NCI-H1436 (cell line): ENCODE results near the gene LUZP4.
"Not testable (repeated sequence)": the region's sequence is repeated elsewhere in the genome, so short reads cannot be mapped to it uniquely, and the experiment has no call there.

Experiments used
- DNase-seq: peaks from one replicate; lab custom pipeline; 2025; lab: John Stamatoyannopoulos, UW

The LUZP4 gene

DNA sequence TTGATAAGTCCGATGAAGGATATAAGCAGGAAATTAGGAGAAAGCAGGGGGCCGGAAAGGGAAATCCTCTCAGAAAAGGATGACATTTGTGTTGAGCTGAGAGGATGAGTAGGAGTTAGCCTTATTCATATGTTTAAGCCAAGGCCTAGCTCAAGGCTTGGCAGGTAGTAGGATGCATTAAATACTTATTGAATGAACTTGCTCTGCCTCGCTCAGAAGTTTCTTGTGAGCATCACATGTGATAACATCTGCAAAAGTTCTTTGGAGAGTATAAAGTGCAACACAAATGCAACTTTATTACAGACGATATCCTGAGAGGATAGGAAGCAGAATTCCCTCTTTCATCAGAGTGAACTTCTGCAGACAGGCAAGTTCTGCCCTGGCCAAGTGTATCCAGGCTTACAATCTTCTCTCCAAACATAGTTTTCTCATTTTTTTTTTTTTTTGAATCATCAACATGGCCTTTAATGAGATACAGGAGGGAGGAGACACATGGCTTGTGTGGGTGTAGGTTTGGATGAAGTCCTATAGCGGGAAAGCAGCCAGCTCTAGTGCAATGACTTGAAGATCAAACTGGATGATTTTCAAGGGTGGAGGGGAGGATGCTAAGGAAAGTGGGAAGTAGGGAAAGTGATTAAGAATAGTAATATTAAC is 48.1 kb downstream of the LUZP4 start:
- no peak for DNase-seq

DNA sequence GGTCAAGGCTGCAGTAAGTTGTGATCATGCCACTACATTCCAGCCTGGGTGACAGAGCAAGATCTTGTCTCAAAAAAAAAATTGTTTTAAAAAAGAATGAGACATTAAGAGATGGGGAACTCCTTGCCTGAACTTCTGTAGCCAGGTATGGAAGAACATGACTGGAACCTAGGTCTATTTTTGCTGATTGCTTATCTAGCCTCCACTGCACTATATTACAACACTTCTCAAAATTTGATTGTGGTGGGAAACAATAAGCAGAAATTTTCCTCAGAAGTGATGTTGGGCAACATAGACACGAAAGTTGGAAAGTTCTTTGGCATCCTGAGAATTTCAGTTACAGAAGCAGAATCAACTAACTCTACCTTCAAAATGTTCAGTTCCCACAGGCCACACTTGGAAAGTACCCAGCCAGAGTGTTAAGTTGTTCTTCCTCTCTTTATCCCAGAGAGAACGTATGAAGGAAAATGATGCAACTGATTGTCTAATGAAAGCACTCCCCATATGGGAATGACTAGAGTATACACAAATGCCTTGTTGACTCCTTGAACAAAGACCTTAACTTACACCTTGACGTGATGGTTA is 50.0 kb downstream of the LUZP4 start:
- no peak for DNase-seq

DNA sequence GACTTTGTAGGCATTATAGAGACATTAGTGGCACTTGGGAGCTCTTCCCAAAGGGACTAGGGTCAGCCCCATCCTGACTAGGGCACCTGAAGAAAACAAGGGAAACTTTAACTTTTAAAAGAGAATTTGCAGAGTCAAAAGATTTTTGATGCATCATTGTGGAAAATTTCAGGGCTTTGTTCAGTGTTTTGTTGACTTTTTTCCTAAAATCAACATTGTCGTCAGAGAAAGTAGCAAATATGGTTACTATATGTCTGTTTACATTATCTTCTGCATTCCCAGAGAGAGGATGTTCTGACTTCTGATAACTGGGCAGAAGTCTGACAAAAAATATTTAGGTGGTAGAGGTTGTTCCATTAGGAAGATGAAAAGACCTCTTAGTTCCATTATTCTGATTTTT is 51.9 kb downstream of the LUZP4 start:
- DNase-seq, result no peak

DNA sequence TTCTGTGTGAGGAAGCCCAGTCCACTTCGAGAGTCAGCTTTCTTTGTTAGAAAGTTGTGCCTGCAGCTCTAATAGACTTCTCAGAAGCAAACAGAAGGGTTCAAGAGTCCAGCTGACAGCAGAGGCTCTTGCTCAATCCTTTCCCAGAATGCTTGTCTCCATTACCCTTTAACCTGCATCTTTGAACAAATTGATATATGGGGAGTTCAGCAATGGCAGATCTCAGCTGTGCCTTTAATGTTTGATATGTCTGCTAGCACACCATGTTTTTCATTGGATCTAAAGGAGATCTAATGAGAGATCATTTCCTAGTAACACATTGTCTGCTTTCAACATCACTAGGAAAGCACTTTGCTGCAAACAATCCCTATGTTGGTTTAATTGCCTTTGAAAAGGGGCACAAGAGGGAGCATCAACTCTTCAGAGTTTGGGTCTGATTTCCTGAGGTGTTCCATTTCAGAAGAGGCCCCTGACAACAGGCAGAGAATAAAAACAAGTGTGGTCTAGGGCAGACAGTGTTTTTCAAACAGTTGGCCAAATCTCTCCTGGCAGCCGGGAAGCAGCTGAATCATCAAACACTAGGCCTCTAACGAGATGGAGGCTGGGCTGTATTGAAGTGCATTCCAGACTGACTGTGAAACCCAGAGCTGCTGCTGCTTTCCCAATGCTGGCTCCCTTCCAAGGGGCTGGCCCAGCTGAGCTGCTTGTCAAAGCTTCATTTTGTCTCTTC is 55.5 kb downstream of the LUZP4 start:
- DNase-seq, result peak; percentile 80

DNA sequence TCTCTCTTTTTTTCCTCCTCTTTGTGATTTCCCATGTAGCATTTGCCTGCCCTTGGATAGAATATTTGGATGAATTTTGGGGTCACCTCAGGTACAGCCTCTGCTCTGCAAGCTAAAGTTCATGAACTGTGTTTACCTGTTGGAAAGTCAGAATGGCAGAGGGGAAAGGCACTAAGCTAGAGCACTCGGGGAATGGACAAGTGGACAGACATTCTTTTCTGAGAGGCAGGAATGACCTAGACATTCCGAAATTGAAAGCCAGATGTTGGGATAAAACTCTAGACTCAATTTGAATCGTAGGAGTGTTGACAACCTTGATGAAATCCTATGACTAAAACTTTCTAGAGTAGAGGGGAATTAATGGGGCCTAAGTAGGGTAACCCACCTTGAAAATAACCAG is 56.1 kb downstream of the LUZP4 start:
- DNase-seq, result no peak

DNA sequence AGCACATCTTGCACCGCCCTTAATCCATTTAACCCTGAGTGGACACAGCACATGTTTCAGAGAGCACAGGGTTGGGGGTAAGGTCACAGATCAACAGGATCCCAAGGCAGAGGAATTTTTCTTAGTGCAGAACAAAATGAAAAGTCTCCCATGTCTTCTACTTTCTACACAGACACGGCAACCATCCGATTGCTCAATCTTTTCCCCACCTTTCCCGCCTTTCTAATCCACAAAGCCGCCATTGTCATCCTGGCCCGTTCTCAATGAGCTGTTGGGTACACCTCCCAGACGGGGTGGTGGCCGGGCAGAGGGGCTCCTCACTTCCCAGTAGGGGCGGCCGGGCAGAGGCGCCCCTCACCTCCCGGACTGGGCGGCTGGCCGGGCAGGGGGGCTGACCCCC is 57.2 kb downstream of the LUZP4 start:
- not testable (repeated sequence) for DNase-seq

DNA sequence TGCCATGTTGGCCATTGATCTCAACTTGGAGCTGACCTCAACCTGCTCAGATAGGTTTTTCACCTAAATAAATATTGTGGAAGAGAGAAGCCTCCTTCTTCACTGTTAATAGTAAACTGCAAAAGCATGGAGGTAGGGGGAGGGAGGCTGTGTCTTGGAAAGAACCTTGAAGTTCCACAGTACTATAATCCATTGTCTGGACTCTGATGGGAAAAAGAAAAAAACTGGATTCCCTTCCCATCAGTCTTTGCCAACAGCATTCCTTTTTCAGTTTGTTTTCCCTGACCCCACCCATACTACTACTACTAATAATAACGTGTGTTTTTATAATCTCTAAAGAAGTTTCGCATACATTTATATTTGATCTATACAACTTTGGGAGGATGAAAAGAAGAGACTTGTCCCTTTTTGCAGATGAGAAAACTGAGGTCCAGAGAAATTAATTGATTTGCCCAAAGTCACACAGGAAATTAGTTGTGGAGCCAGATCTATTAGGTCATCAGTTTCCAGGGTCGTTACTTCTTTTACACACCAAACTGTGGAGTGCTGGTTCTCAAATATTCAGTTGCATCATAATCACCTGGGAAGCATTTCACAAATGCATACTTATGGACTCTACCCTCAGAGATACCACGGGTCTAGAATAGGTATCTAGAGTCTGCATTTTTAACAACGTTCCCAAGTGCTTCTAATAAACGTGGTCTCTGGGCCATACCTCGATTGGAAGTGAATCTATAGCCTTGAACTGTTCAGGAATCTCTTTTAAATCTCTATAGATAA is 59.1 kb downstream of the LUZP4 start:
- no peak for DNase-seq

DNA sequence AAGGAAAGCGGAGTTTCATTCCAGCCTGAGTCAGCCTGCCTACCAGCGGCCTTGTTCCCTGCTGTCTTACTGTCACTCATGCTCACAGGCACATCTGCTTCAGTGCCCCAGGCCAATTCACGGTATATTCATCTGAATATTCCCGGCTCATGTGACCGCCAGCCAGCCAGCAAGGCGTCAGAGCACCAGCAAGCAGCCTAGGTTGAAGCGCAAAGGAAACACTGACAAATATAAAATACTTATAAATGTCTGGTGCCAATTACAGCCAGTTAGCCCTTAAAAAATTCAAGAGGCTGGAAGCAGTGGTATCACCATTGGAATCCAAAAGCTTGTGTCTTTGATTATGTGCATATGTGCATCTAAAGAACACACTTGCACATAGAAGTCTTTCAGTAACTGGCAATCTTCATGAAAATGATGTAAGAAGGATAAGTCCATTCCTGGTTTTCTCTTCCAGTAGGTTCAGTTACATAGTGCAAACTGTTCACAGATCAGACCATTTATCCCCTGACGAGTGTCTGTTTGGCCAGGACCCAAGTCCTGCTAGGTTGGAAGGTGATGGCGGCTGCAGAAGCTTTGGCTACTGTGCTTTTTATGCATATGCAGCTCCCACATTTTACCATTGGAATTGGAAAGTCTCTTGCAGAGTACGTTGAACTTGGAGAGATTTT is 61.3 kb downstream of the LUZP4 start:
- DNase-seq, result no peak

DNA sequence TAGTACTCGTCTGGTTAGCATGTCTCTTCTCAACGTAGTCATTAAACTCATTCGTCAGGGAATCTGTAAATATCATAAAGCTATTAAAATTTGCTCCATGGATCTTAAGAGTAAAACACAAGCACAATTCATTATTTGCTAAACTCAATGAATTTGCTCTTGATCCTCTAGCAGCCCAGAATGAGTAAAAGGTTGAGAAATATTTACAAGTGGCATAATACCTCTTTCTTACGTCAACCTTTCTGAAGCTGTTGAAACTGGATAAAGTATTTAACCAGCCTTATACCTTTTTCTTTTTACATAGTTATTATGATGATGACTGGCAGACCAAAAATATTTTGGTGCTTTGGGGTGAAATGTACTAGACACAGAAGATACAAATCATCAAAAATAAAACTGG is 66.9 kb downstream of the LUZP4 start:
- no peak for DNase-seq
